HG03520 (cell line): ENCODE data around the gene PLEKHG2.
A peak's percentile ranks its signal among the peaks of the same experiment; 100 is the strongest.
"Not testable (repeated sequence)": the region's sequence is repeated elsewhere in the genome, so short reads cannot be mapped to it uniquely, and the experiment has no call there.

Experiments
- ATAC-seq: cut with Tn5 transposase; IDR thresholded peaks from one replicate; pipeline ENCODE4 v1.9.1; 2021; ENCODE audit warnings: mild to moderate bottlenecking, moderate library complexity; ENCODE audit not compliant: unreplicated experiment

PLEKHG2 gene

GRCh38 chr19:39435499-39436349, 23.3 kb downstream of the PLEKHG2 start, which contains the start of gene RPS16:
Gene RPS16, minus strand, starts transcription at chr19:39435949. Its CDS starts 54 bp downstream, at chr19:39435895.
- peak; percentile 72 for ATAC-seq

GRCh38 chr19:39436350-39436716, 23.9 kb downstream of the PLEKHG2 start:
- no peak for ATAC-seq

- ATAC-seq: no peak
Observed at GRCh38 chr19:39438270-39438934, 25.9 kb downstream of the PLEKHG2 start.

- ATAC-seq: no peak
Observed at GRCh38 chr19:39444598-39445195, 32.2 kb downstream of the PLEKHG2 start.

GRCh38 chr19:39445196-39446111, 33.0 kb downstream of the PLEKHG2 start, which contains the start of gene SUPT5H:
Gene SUPT5H, plus strand, starts transcription at chr19:39445582. Its CDS starts 309 bp downstream, at chr19:39445891.
- ATAC-seq: peak; percentile 83

- no peak for ATAC-seq
Observed at GRCh38 chr19:39446365-39447084, 34.1 kb downstream of the PLEKHG2 start.

- no peak for ATAC-seq
Observed at GRCh38 chr19:39448271-39448670, 35.8 kb downstream of the PLEKHG2 start.

GRCh38 chr19:39449116-39449797, 36.8 kb downstream of the PLEKHG2 start:
- ATAC-seq: no peak

- not testable (repeated sequence) for ATAC-seq
Observed at GRCh38 chr19:39451257-39451656, 38.8 kb downstream of the PLEKHG2 start.

GRCh38 chr19:39463403-39463802, 50.9 kb downstream of the PLEKHG2 start:
- no peak for ATAC-seq

GRCh38 chr19:39465956-39466747, 53.7 kb downstream of the PLEKHG2 start:
- no peak for ATAC-seq

GRCh38 chr19:39467941-39468340, 55.5 kb downstream of the PLEKHG2 start:
- ATAC-seq: no peak

GRCh38 chr19:39469036-39469435, 56.6 kb downstream of the PLEKHG2 start:
- no peak for ATAC-seq

- no peak for ATAC-seq
Observed at GRCh38 chr19:39469567-39469966, 57.1 kb downstream of the PLEKHG2 start.

GRCh38 chr19:39470724-39471339, 58.4 kb downstream of the PLEKHG2 start:
- no peak for ATAC-seq

- no peak for ATAC-seq
Observed at GRCh38 chr19:39471756-39472536, 59.5 kb downstream of the PLEKHG2 start.

GRCh38 chr19:39472746-39473442, 60.4 kb downstream of the PLEKHG2 start:
- no peak for ATAC-seq
